GM12874 (cell line): Measurements from ENCODE around the gene TRPC4AP.

Experiments used
- CTCF ChIP-seq: IDR thresholded peaks from 2 replicates; pipeline ENCODE4 v1.5.1; 2011; ENCODE audit warnings: low read depth, mild to moderate bottlenecking, control low read depth, low read length, moderate library complexity; ENCODE audit not compliant: insufficient read depth

TRPC4AP gene

GRCh38 chr20:34985461-34986310 lies 106.9 kb downstream of the TRPC4AP start:
- no peak for TF ChIP-seq CTCF

- no peak for TF ChIP-seq CTCF
Measured at GRCh38 chr20:34984756-34985261, 107.8 kb downstream of the TRPC4AP start.

- TF ChIP-seq CTCF: no peak
Measured at GRCh38 chr20:34983995-34984735, 108.4 kb downstream of the TRPC4AP start.

GRCh38 chr20:34983089-34983820 lies 109.4 kb downstream of the TRPC4AP start:
- no peak for TF ChIP-seq CTCF

- no peak for TF ChIP-seq CTCF
Measured at GRCh38 chr20:34982270-34983088, 110.1 kb downstream of the TRPC4AP start.

- TF ChIP-seq CTCF: no peak
Measured at GRCh38 chr20:34980543-34981233, 111.9 kb downstream of the TRPC4AP start.
